ENCODE measurements around the gene BAHCC1. TPM values are rescaled to one million over a fixed set of nuclear protein-coding genes. Genes with fewer than 3 reads are reported as not detected.

Gene BAHCC1
- total RNA-seq, 2 experiments from 2014 or later: 0.87 to 0.91 TPM

DNA sequence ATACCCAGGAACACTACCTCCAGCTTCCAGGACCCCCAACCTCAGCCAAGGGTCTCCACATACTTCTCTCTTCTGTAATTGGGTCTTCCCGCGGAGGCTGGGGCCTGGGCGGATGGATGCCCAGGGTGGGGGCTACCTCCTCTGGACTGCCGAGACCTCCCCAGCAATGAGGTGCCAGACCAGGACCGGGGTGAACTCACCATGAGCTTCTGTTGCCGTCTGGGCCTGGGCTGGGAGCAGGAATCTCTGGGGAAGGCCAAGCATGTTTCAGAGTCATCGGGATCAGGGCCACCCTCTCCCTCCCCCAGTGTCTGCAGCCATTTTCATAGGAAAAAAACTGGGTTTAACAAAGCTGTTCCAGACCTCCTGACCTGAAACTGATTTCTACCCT, 10.3 kb upstream of the BAHCC1 start:
- Mint-ChIP-seq H3K9me3 (ENCODE audit: insufficient read depth) (no peaks in the 10 kb centered on the region), H3K27ac (no peak overlapping the region), H3K27me3 (ENCODE audit: low read depth) (peaks cover 33% of the 10 kb centered on the region), H3K4me1 (ENCODE audit: low read depth) (peaks cover 9% of the 10 kb centered on the region), H3K36me3 (ENCODE audit: low read depth) (no peaks in the 10 kb centered on the region), H3K4me3 (no peak overlapping the region)
- ChIA-PET CTCF (interaction anchor here (1.9 kb wide), 1 partner anchor 99 kb away, joined by 5 read pairs; no protein-coding TSS in a partner anchor), POLR2A (no interaction called here)
- DNase-seq (no peak), ATAC-seq (no peak)

DNA sequence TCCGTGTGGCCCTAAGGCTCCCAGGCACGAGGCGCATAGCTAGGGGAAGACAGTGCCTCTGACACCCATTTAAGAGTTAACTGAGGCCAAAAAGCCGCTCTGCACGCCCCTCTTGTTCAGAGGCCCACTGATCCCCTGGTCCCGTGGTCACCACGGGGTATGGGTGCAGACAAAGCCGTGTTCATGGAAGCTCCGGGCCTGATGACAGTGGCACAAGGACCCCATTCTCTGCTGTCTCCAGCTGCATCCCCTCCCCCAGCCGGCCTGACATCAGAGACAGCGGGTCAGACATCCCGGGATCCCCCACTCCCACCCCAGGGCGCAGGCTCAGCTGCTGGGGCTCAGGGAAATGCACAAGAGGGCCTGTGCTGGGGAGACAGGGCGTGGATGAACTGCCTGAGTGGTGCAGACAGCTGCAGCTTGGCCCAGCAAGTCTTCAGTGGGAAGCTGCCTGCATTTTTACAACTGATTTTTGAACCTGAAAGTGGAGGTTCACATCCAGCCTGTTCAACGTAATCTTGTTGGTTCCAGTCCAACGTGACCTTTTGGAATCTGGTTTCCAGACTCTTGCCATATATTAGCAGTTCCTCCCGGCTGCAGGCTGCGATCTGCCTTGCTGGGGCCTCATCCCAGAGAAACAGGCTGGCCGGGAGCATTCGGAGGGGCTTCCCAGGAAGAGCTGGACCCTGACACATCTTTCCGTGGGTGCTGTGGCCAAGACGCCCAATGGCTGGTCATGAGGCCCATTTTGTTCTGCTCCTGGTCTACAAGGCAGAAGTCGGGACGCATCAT, 9.7 kb upstream of the BAHCC1 start:
- no peak for DNase-seq
- H3K36me3 Mint-ChIP-seq (ENCODE audit: low read depth): no peaks in the 10 kb centered on the region
- H3K4me3 Mint-ChIP-seq: peak overlapping the region; percentile 15
- peaks cover 9% of the 10 kb centered on the region for H3K4me1 Mint-ChIP-seq (ENCODE audit: low read depth)
- no peaks in the 10 kb centered on the region for H3K9me3 Mint-ChIP-seq (ENCODE audit: insufficient read depth)
- CTCF ChIA-PET: interaction anchor here (1.9 kb wide), 1 partner anchor 99 kb away, joined by 5 read pairs; no protein-coding TSS in a partner anchor
- POLR2A ChIA-PET: no interaction called here
- no peak for ATAC-seq
- H3K27ac Mint-ChIP-seq: no peak overlapping the region
- peaks cover 33% of the 10 kb centered on the region for H3K27me3 Mint-ChIP-seq (ENCODE audit: low read depth)

DNA sequence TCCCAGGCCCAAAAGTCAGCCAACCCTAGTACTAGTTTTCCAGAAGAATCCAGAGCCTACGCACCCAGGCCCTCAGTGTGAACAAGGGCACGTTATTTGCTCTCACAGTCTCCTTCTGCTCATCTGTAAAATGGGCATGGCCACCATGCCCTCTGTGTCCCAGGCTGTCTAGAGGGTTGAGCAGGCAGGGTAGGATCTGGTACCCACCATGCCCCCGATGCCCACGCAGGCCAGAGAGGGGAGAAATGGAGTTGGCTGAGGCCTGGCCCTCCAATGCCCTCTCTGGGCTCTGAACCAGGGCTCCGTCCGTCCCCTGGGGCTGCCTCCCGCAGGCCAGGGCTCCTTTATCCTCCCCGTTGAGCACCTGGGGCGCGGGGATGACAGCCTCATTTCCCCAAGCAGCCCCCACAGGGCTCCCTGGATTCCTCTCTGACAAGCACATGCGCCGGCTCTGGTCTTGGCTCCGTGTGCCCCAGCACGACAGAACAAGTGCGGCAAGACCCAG, 9.1 kb upstream of the BAHCC1 start:
- Mint-ChIP-seq H3K27me3 (ENCODE audit: low read depth) (peaks cover 35% of the 10 kb centered on the region), H3K36me3 (ENCODE audit: low read depth) (no peaks in the 10 kb centered on the region), H3K4me1 (ENCODE audit: low read depth) (peaks cover 9% of the 10 kb centered on the region), H3K9me3 (ENCODE audit: insufficient read depth) (no peaks in the 10 kb centered on the region), H3K27ac (no peak overlapping the region), H3K4me3 (peak overlapping the region; percentile 15)
- ATAC-seq (no peak), DNase-seq (no peak)
- CTCF ChIA-PET: interaction anchor here (1.9 kb wide), 1 partner anchor 98 kb away, joined by 5 read pairs; no protein-coding TSS in a partner anchor
- POLR2A ChIA-PET: no interaction called here

DNA sequence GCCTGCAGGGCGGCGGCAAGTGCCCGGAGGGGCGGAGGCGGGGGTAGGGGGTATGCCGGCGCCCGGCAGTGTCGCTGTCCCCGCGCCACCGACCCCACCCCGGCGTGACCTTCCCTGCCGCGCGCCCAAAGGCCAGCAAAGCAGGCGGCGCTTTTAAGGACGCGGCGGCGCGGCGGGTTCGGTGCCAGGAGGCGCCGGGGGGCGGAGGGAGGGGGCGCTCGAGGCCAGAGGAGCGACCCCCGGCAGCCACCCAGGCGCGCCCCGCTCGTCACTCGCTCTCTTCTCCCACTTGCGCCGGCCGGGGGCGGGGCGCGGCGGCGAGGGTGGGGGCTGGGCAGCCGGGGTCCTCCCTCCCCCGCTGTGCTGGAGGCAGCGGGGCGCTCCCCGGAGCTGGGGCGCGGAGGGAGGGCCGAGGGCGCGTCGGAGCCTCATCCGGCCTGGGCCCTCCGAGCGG, 8.6 kb upstream of the BAHCC1 start:
- DNase-seq (no peak), ATAC-seq (no peak)
- Mint-ChIP-seq H3K4me3 (no peak overlapping the region), H3K36me3 (ENCODE audit: low read depth) (no peaks in the 10 kb centered on the region), H3K27me3 (ENCODE audit: low read depth) (peaks cover 40% of the 10 kb centered on the region), H3K9me3 (ENCODE audit: insufficient read depth) (no peaks in the 10 kb centered on the region), H3K27ac (no peak overlapping the region), H3K4me1 (ENCODE audit: low read depth) (peaks cover 7% of the 10 kb centered on the region)
- CTCF ChIA-PET: no interaction called here
- POLR2A ChIA-PET: no interaction called here

DNA sequence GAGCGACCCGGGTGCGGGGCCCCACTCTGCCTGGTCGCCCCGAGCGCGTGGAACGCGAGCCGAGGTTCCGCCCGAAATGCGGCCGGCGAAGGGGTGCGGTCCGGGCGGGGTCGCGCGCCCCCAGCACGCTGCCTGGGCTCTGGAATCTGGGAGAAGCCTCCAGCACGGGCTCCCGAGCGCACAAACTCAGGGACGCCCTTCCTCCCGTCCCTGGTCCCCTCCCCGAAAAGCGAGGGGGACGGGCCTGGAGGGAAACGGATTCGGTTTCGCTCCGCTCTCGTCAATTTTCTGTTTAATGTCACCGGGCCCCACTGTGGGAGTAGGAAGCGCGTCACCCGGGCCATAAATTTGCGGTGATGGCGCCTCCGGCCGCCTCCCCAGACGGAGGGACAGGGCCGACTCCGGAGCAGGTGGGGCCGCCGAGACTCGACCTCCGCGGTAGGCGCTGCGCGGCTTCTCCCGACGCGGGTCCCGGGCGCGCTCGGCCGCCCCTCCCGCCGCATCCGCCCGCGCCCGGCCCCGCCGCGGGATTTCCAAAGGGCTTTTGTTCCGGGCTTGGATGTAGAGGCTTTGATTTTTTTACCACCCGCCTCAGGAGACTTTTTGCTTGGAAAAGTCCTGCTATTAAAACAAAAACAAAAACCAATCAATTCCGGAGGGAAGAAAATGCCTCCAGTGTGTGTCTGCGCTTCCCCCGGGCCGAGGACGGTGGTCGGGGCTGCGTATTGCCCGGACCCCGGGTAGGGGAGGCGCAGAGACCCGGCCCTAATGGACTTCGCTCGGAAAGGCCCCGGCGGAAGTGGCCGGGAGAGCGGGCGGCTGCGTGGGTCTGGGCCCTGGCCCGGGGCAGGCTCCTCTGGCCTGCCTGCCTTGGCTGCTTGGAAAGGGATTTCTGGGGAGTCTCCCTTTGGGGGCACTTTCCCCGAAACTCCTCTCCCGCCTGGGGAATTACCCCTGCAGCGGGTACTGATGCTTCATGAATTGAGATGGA, 7.9 kb upstream of the BAHCC1 start:
- ATAC-seq (peak; percentile 50), DNase-seq (peak; percentile 49)
- H3K9me3 Mint-ChIP-seq (ENCODE audit: insufficient read depth): no peaks in the 10 kb centered on the region
- peaks cover 2% of the 10 kb centered on the region for H3K4me1 Mint-ChIP-seq (ENCODE audit: low read depth)
- no peaks in the 10 kb centered on the region for H3K36me3 Mint-ChIP-seq (ENCODE audit: low read depth)
- H3K4me3 Mint-ChIP-seq: peak overlapping the region; percentile 63
- POLR2A ChIA-PET: no interaction called here
- H3K27ac Mint-ChIP-seq: no peak overlapping the region
- peaks cover 47% of the 10 kb centered on the region for H3K27me3 Mint-ChIP-seq (ENCODE audit: low read depth)
- CTCF ChIA-PET: no interaction called here

DNA sequence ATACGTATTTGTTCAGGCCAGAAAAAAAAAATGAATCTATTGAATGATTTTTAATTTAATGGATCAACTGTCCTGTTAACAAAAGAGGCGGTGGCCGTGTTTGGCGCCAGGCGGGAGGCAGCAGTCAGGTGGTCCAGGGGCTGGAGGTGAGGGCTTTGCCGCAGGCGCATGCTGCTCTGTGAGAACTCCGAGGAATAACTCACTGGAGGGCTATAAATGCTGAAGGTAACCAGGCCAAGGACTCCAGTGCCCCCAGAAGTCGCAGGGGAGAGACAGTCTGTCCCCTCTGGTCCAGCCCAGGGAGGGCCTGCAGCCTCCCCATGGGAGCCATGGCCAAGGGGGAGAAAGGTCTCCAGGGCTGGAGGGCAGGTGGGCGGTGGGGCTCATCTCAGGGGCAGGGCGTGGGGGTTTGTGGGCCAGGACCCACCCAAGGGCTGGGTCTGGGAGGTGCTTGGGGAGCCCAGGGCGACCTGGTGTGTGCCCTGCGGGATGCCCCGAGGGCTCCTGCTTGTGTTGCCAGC, 7.1 kb upstream of the BAHCC1 start:
- ChIA-PET POLR2A (no interaction called here), CTCF (no interaction called here)
- Mint-ChIP-seq H3K36me3 (ENCODE audit: low read depth) (no peaks in the 10 kb centered on the region), H3K4me3 (peak overlapping the region; percentile 36), H3K4me1 (ENCODE audit: low read depth) (no peaks in the 10 kb centered on the region), H3K27ac (no peak overlapping the region), H3K9me3 (ENCODE audit: insufficient read depth) (no peaks in the 10 kb centered on the region), H3K27me3 (ENCODE audit: low read depth) (peaks cover 52% of the 10 kb centered on the region)
- no peak for DNase-seq
- ATAC-seq: no peak

DNA sequence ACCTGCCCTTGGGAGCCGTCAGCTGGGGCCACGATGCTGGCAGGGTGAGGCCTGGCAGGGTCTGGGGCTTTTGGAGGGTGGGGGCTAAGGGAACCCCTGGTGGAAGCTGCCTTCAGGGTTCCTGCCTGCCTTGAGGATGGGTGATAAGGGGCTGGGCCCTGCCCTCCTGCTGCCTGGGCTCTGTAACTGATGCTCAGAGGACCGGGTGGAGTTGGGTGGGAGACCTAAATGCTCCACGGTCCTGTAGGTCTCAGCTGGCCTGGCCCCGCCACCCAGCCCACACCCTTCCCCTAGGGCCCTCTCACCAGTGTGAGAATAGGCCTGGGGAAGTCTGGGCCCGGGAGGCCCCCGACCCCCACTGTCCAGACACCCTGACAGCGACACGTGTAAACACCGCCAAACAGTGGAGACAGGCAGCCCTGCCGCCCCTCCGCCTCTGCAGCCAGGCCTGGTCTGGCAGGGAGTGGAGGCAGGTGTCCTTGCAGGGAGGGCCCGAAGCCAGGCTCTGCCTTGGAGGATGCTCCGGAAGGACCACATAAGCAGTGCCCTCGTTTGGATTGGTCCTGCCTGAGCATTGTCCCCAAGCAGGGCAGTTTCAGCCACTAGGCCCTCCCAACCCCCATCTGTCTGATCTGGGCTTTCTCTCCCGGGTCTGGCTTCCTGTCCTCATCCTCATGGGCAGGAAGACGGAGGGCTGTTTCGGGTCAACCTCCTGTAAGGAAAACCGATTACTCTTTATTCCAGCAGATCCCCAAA, 6.5 kb upstream of the BAHCC1 start:
- DNase-seq: no peak
- Mint-ChIP-seq H3K36me3 (ENCODE audit: low read depth) (no peaks in the 10 kb centered on the region), H3K4me3 (no peak overlapping the region), H3K27me3 (ENCODE audit: low read depth) (peaks cover 52% of the 10 kb centered on the region), H3K4me1 (ENCODE audit: low read depth) (no peaks in the 10 kb centered on the region), H3K9me3 (ENCODE audit: insufficient read depth) (no peaks in the 10 kb centered on the region), H3K27ac (no peak overlapping the region)
- POLR2A ChIA-PET: no interaction called here
- CTCF ChIA-PET: no interaction called here
- no peak for ATAC-seq

DNA sequence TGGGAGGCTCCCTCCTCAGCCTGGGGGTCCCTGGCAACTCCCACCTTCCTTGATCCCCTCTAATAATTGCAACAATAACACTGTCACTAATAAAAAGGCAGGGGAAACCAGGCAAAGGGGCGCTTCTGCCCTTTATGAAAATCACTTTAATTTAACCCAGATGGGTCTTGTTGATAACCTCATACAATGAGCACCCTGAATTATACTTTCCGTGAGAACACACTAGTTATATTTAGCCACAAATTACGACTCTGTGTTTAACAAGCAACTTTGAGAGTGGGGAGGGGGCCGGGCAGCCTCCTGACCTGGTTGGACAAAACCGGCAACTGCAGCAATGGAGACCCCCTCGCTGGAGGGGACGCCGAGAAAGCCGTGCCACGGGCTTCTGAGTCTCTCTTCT, 5.7 kb upstream of the BAHCC1 start:
- ChIA-PET POLR2A (no interaction called here), CTCF (no interaction called here)
- peaks cover 60% of the 10 kb centered on the region for H3K27me3 Mint-ChIP-seq (ENCODE audit: low read depth)
- H3K4me3 Mint-ChIP-seq: no peak overlapping the region
- H3K9me3 Mint-ChIP-seq (ENCODE audit: insufficient read depth): no peaks in the 10 kb centered on the region
- H3K36me3 Mint-ChIP-seq (ENCODE audit: low read depth): peaks cover 4% of the 10 kb centered on the region
- no peak overlapping the region for H3K27ac Mint-ChIP-seq
- H3K4me1 Mint-ChIP-seq (ENCODE audit: low read depth): peaks cover 7% of the 10 kb centered on the region
- ATAC-seq: no peak
- DNase-seq: no peak

DNA sequence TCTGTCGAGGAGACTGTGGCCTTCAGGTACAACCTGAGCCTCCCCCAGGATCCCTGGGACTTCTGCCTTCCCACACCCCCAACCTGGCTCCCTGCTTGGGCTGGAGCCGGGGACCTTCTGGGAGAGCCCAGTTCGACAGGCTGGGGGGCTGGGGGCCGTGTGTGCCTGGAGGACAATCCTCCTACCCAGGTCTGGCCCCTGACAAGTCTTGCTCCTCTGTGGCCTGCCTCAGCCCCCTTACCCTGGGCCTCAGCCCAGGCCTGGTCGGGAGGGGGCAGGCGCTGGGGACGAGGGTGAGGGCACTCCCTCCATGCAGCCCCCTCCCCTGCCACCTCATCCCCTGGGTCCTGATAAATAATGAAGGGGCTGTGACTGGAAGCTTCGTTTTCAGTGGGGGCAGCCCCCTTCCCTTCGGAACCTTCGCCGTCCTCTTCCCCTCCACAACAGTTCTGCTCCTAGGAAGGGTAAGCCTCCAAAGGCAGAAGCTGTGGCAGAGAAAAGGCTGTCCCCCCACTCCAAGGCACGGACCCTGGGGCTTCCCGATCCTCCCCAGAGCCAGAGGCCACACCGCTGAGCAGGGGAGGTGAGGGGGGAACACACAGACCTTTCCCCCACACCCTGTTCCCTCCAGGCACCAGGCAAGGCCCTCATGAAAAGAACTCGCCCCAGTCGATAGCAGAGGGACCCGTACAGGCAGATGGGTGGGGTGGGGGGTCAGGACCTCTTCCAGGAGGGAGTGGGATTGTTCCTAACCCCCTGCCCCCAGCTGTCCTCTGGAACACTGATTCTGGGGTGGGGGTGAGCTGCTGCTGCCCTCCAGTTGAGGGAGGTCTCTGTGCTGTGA, 5.0 kb upstream of the BAHCC1 start:
- POLR2A ChIA-PET: no interaction called here
- H3K36me3 Mint-ChIP-seq (ENCODE audit: low read depth): peaks cover 6% of the 10 kb centered on the region
- DNase-seq (no peak), ATAC-seq (no peak)
- H3K4me1 Mint-ChIP-seq (ENCODE audit: low read depth): peaks cover 12% of the 10 kb centered on the region
- no peak overlapping the region for H3K27ac Mint-ChIP-seq
- H3K4me3 Mint-ChIP-seq: no peak overlapping the region
- CTCF ChIA-PET: no interaction called here
- no peaks in the 10 kb centered on the region for H3K9me3 Mint-ChIP-seq (ENCODE audit: insufficient read depth)
- H3K27me3 Mint-ChIP-seq (ENCODE audit: low read depth): peaks cover 64% of the 10 kb centered on the region

DNA sequence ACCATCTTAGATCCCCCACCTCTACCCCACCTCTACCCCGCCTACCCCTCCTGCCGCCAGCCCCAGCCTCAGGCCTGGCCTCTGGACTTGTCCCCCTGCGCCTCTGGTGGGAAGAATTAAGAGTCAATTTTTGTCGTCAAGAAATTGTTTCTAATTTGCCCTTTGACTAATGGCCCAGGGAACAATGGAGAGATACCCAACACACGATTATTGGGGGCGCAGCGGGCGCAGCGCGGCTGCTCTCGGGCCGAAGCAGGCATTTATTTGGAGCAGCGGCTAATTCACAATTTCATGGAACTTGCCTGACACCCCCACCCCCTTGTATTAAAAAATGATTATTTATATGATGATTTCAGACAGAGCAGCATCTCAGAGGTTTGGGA, 4.4 kb upstream of the BAHCC1 start:
- ATAC-seq: no peak
- ChIA-PET CTCF (no interaction called here), POLR2A (no interaction called here)
- Mint-ChIP-seq H3K36me3 (ENCODE audit: low read depth) (peaks cover 7% of the 10 kb centered on the region), H3K27me3 (ENCODE audit: low read depth) (peaks cover 62% of the 10 kb centered on the region), H3K4me1 (ENCODE audit: low read depth) (peaks cover 13% of the 10 kb centered on the region), H3K27ac (no peak overlapping the region), H3K4me3 (no peak overlapping the region), H3K9me3 (ENCODE audit: insufficient read depth) (no peaks in the 10 kb centered on the region)
- DNase-seq: no peak

Measured in activated CD8-positive, alpha-beta T cell treated with anti-CD3 and anti-CD28 coated beads, Interleukin-2, amount 10 ng/mL, durations not matched to agents 7 days and 5 days (primary cell).